CD4-positive, alpha-beta T cell (primary cell): Measurements from ENCODE around the gene PRKCA. TPM values are rescaled to one million over a fixed set of nuclear protein-coding genes. Genes with fewer than 3 reads are reported as not detected.
"Not testable (repeated sequence)": the region's sequence is repeated elsewhere in the genome, so short reads cannot be mapped to it uniquely, and the experiment has no call there.

ENCODE experiments used
- ATAC-seq: fragments of 200-7000 bp; cut with Tn5 transposase; one replicate; pipeline ENCODE4 v1.10.0; 2022; ENCODE audit warnings: mild to moderate bottlenecking; ENCODE audit not compliant: poor library complexity
- CTCF ChIA-PET: fragments of 350-600 bp; sonication (Branson Sonifier 250); formaldehyde crosslinking; loops from one replicate; lab custom pipeline; 2021; ENCODE audit warnings: antibody characterized with exemption, inconsistent platforms; lab: Charles Lee
- POLR2A ChIA-PET: fragments of 350-600 bp; sonication (Branson Sonifier 250); formaldehyde crosslinking; loops from one replicate; lab custom pipeline; 2021; ENCODE audit warnings: antibody characterized with exemption, inconsistent platforms; lab: Charles Lee
- DNase-seq, 14 experiments: peaks; one replicate each; pipeline ENCODE4 v3.0.0-alpha.2; 2013 to 2020; ENCODE audit warnings: mixed read lengths in 2 of 14
- H3K27ac ChIP-seq, 2 donors: one replicate each; pipeline versions ENCODE4 v1.5.1 to v1.7.0; 2013; ENCODE audit warnings: low read length in 2 of 2, low read depth in 1 of 2, mild to moderate bottlenecking in 1 of 2
- H3K27me3 ChIP-seq, 2 experiments: 1 replicate in 1 of 2; 2 replicates in 1 of 2; pipeline versions ENCODE4 v1.6.1 to v1.7.0; 2013; ENCODE audit warnings: low read length in 2 of 2, control low read depth in 1 of 2, mild to moderate bottlenecking in 1 of 2, moderate library complexity in 1 of 2; ENCODE audit not compliant: insufficient read depth in 2 of 2, control insufficient read depth in 1 of 2
- H3K36me3 ChIP-seq: one replicate; pipeline ENCODE4 v1.6.1; 2013; ENCODE audit warnings: low read length, control low read depth; ENCODE audit not compliant: insufficient read depth
- H3K4me1 ChIP-seq: one replicate; pipeline ENCODE4 v1.6.1; 2013; ENCODE audit warnings: low read length, control low read depth; ENCODE audit not compliant: insufficient read depth
- H3K4me3 ChIP-seq: one replicate; pipeline ENCODE4 v1.5.1; 2013; ENCODE audit warnings: mild to moderate bottlenecking, low read length, moderate library complexity
- H3K9me3 ChIP-seq, 2 experiments: 1 replicate in 1 of 2; 2 replicates in 1 of 2; pipeline versions ENCODE4 v1.6.1 to v1.7.0; 2013; ENCODE audit warnings: low read length in 2 of 2, mild to moderate bottlenecking in 2 of 2, control low read depth in 1 of 2, moderate library complexity in 1 of 2; ENCODE audit not compliant: control insufficient read depth in 1 of 2, insufficient read depth in 1 of 2
- H3K27ac Mint-ChIP-seq: one replicate; pipeline ENCODE4 v1.8.0; 2020; ENCODE audit warnings: mixed read lengths
- H3K27me3 Mint-ChIP-seq: one replicate; pipeline ENCODE4 v1.8.0; 2021; ENCODE audit warnings: mixed read lengths
- H3K36me3 Mint-ChIP-seq: one replicate; pipeline ENCODE4 v1.8.0; 2021; ENCODE audit warnings: low read depth, mixed read lengths
- H3K4me1 Mint-ChIP-seq: one replicate; pipeline ENCODE4 v1.8.0; 2021; ENCODE audit warnings: low read depth, mixed read lengths
- H3K4me3 Mint-ChIP-seq: one replicate; pipeline ENCODE4 v1.8.0; 2020; ENCODE audit warnings: mild to moderate bottlenecking, mixed read lengths
- H3K9me3 Mint-ChIP-seq: one replicate; pipeline ENCODE4 v1.8.0; 2020; ENCODE audit warnings: mixed read lengths
- CTCF ChIP-seq: fragments of 200-600 bp; IDR thresholded peaks from one replicate; pipeline ENCODE4 v1.8.0; 2022; ENCODE audit warnings: antibody characterized with exemption, mild to moderate bottlenecking
- intact Hi-C, 2 experiments: fragments of 100-400 bp; cut with DNase I in 1 of 2; cut with micrococcal nuclease in 1 of 2; formaldehyde crosslinking; loops; one replicate each; pipeline versions ENCODE4 v1.15.1 to v1.9.0; 2023 to 2025; cut with DNase I, micrococcal nuclease
- total RNA-seq, 174 experiments: library from RNA in 2 of 174; stranded (reverse) in 2 of 174; gene quantifications; one replicate each; pipeline ENCODE4 v1.2.3 and lab custom pipeline; 2021 to 2026

The PRKCA gene
- total RNA-seq, 2 experiments from 2014 or later = 84.8 to 88.6 TPM

DNA sequence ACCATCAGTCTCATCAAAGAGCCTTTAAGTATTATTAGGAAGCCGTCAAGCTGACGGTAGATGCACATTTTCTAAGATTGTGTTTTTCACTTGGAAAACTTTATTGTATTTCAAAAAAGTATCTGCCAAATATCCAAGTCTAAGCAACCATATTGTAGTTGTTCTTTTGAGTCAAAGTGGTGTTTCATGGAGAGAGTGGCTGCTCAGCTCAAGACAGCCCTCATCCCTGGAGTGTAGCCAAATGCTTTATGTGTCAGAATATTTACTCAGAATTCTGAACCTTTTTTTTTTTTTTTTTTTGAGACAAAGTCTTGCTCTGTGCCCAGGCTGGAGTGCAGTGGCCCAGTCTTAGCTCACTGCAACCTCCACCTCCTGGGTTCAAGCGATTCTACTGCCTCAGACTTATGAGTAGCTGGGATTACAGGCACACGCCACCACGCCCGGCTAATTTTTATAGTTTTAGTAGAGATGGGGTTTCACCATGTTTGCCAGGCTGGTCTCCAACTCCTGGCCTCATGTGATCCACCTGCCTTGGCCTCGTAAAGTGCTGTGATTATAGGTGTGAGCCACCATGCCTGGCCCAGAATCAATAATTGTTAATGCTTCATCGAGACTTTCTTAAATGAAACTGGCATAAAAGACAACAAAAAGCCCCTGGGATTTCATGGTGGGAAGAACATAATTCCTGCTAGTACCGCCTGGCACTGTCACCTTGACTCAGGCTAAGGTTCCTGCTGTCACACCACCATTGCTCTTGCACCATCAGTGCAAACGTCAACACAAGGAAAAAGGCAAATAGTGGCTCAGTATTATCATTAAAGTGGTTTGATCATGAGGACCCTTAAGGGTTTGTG, 45.5 kb downstream of the PRKCA start:
- ChIA-PET POLR2A (no interaction called here), CTCF (no interaction called here)
- Mint-ChIP-seq H3K4me1 (peaks cover 78% of the 10 kb centered on the region), H3K9me3 (no peaks in the 10 kb centered on the region), H3K27ac (no peak overlapping the region), H3K27me3 (no peaks in the 10 kb centered on the region), H3K36me3 (peaks cover 14% of the 10 kb centered on the region), H3K4me3 (no peak overlapping the region)
- Histone ChIP-seq H3K4me1 (peaks cover 35% of the 10 kb centered on the region), H3K9me3 (no peaks in the 10 kb centered on the region), H3K27me3 (no peaks in the 10 kb centered on the region), H3K36me3 (no peaks in the 10 kb centered on the region), H3K4me3 (no peak overlapping the region), H3K27ac (no peak overlapping the region)
- DNase-seq (peak in 1 of 14 experiments; percentile 24), ATAC-seq (no peak)
- intact Hi-C loops = no loop called here
- no peak for TF ChIP-seq CTCF

DNA sequence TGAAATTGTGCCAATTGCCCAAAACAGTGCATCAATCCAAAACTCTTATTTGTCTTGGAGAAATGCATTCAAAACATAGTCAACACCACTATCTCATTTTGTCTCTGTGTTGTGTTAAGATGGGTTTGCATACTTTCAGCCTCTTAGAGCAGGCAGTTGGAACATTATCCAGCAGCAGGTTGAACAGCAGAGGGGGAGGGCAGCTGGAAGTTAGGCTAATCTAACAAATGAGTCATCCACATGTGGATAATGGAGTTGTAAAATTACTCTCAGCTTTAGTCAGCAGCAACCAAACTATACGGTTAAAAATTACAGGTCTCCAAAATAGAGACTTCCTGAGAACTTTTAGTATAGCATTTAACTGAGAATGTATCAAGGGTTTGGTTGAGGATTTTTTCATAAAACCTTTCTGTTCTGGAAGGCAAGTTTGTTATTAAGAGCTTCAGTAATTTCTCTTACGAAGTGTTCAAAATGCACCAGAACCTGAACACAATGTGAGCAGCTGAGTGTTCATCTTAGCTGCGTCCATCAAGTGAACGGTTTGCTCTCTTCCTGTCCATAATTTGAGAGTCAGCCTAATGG, 46.3 kb downstream of the PRKCA start:
- ChIA-PET POLR2A (interaction anchor here (1.1 kb wide), 1 partner anchor 17 kb away, joined by 7 read pairs; no protein-coding TSS in a partner anchor), CTCF (no interaction called here)
- peaks cover 8% of the 10 kb centered on the region for H3K36me3 Mint-ChIP-seq
- DNase-seq = no peak
- no peaks in the 10 kb centered on the region for H3K36me3 ChIP-seq
- H3K27ac Mint-ChIP-seq = no peak overlapping the region
- no peak for ATAC-seq
- no peaks in the 10 kb centered on the region for H3K9me3 Mint-ChIP-seq
- H3K4me3 ChIP-seq = no peak overlapping the region
- H3K4me1 Mint-ChIP-seq = peaks cover 78% of the 10 kb centered on the region
- intact Hi-C loops = no loop called here
- peaks cover 37% of the 10 kb centered on the region for H3K4me1 ChIP-seq
- no peak overlapping the region for H3K4me3 Mint-ChIP-seq
- no peaks in the 10 kb centered on the region for H3K9me3 ChIP-seq
- TF ChIP-seq CTCF = no peak
- no peaks in the 10 kb centered on the region for H3K27me3 ChIP-seq
- no peaks in the 10 kb centered on the region for H3K27me3 Mint-ChIP-seq
- H3K27ac ChIP-seq = no peak overlapping the region

GRCh38 chr17:66349521-66350254, 47.3 kb downstream of the PRKCA start:
- peaks cover 4% of the 10 kb centered on the region for H3K36me3 Mint-ChIP-seq
- ATAC-seq (no peak), DNase-seq (no peak)
- peaks cover 44% of the 10 kb centered on the region for H3K4me1 ChIP-seq
- H3K36me3 ChIP-seq = no peaks in the 10 kb centered on the region
- intact Hi-C loops = no loop called here
- H3K9me3 Mint-ChIP-seq = no peaks in the 10 kb centered on the region
- TF ChIP-seq CTCF = no peak
- ChIA-PET POLR2A (interaction anchor here (1.1 kb wide), 1 partner anchor 18 kb away, joined by 7 read pairs; no protein-coding TSS in a partner anchor), CTCF (interaction anchor here (0.6 kb wide), 1 partner anchor 127 kb away, joined by 3 read pairs; no protein-coding TSS in a partner anchor)
- H3K4me1 Mint-ChIP-seq = peaks cover 82% of the 10 kb centered on the region
- H3K27me3 Mint-ChIP-seq = no peaks in the 10 kb centered on the region
- H3K27ac ChIP-seq = no peak overlapping the region
- no peaks in the 10 kb centered on the region for H3K27me3 ChIP-seq
- H3K9me3 ChIP-seq = no peaks in the 10 kb centered on the region
- no peak overlapping the region for H3K4me3 Mint-ChIP-seq
- no peak overlapping the region for H3K27ac Mint-ChIP-seq
- no peak overlapping the region for H3K4me3 ChIP-seq

- H3K9me3 Mint-ChIP-seq, H3K4me3 ChIP-seq, CTCF ChIA-PET, H3K27me3 Mint-ChIP-seq, H3K27me3 ChIP-seq, DNase-seq, ATAC-seq, H3K36me3 Mint-ChIP-seq, H3K27ac Mint-ChIP-seq, POLR2A ChIA-PET, intact Hi-C loops, H3K4me3 Mint-ChIP-seq, H3K9me3 ChIP-seq, H3K36me3 ChIP-seq, H3K27ac ChIP-seq: not testable (repeated sequence)
- peaks cover 44% of the 10 kb centered on the region for H3K4me1 ChIP-seq
- peaks cover 82% of the 10 kb centered on the region for H3K4me1 Mint-ChIP-seq
These were observed 48.2 kb downstream of the PRKCA start for GRCh38 chr17:66350576-66350975.
